SK-N-MC (cell line): Measurements from ENCODE around the gene CCDC60.

Experiments
- DNase-seq: peaks from one replicate; pipeline ENCODE4 v3.0.0-alpha.2; 2011; ENCODE audit warnings: low read depth, low spot score
- H3K27ac ChIP-seq: fragments of 200-600 bp; sonication (generic); 2 replicates; pipeline ENCODE4 v1.5.1; 2016; ENCODE audit warnings: mixed run types
- H3K36me3 ChIP-seq: fragments of 200-600 bp; sonication (generic); 2 replicates; pipeline ENCODE4 v1.6.1; 2017; ENCODE audit warnings: antibody characterized with exemption, low read length, mixed read lengths; ENCODE audit not compliant: insufficient read depth
- H3K4me3 ChIP-seq: fragments of 200-600 bp; sonication (generic); 2 replicates; pipeline ENCODE4 v1.5.1; 2016
- H3K9ac ChIP-seq: fragments of 200-600 bp; sonication (generic); 2 replicates; pipeline ENCODE4 v1.8.0; 2017; ENCODE audit warnings: mixed run types, mixed read lengths; ENCODE audit not compliant: insufficient read length
- H3K9me3 ChIP-seq: fragments of 200-600 bp; sonication (generic); 2 replicates; pipeline ENCODE4 v1.6.1; 2017; ENCODE audit warnings: low read depth, mild to moderate bottlenecking, antibody characterized with exemption, low read length, moderate library complexity, mixed read lengths
- EZH2 ChIP-seq: fragments of 200-600 bp; sonication (generic); IDR thresholded peaks from one replicate; pipeline ENCODE4 v1.6.1; 2017; ENCODE audit warnings: antibody characterized with exemption
- FOXP2 ChIP-seq: optimal IDR thresholded peaks from 2 replicates; pipeline ENCODE3; 2011; ENCODE audit warnings: mild to moderate bottlenecking, moderate library complexity; ENCODE audit not compliant: insufficient read depth; ENCODE audit errors: extremely low read length, control extremely low read depth
- POLR2AphosphoS5 ChIP-seq: IDR thresholded peaks from 2 replicates; pipeline ENCODE4 v1.6.1; 2012; ENCODE audit warnings: mild to moderate bottlenecking, low read depth, low read length, borderline replicate concordance

The CCDC60 gene

GRCh38 chr12:119432949-119433348, 98.4 kb downstream of the CCDC60 start:
- Histone ChIP-seq H3K27ac (no peak overlapping the region), H3K4me3 (no peak overlapping the region), H3K9ac (no peak overlapping the region), H3K9me3 (no peaks in the 10 kb centered on the region), H3K36me3 (no peaks in the 10 kb centered on the region)
- TF ChIP-seq EZH2 (no peak), FOXP2 (no peak), POLR2AphosphoS5 (no peak)
- no peak for DNase-seq

DNA sequence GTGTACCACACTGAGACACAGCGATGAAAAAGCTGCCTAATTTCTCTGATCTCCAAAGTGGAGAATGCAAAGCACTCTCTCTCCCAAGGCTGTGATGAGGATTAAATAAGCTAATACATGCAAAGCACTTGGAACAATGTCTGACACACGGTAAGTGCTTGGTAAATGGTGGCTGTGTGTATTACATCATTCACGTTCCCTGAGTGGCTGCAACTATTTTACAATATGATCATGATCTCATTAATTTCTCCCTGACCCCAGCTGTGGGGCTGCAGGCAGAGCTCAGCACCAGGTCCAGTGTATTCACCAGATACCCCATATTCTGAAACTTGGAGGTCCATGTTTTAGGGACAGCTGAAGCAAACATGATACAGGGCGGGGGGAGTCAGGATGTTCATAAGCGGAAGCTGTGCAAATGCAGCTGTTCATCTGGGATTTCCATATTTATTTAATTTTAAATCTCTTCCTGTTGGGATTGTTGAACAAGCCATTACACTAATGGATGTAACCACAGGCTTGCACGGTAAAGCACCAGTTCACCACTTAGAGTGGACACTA, 106.4 kb downstream of the CCDC60 start:
- no peak overlapping the region for H3K9ac ChIP-seq
- TF ChIP-seq EZH2 (no peak), FOXP2 (no peak), POLR2AphosphoS5 (no peak)

GRCh38 chr12:119444462-119445044, 110.0 kb downstream of the CCDC60 start:
- H3K9me3 ChIP-seq = no peaks in the 10 kb centered on the region
- H3K36me3 ChIP-seq = no peaks in the 10 kb centered on the region
- H3K4me3 ChIP-seq = no peak overlapping the region
- no peak overlapping the region for H3K9ac ChIP-seq
- TF ChIP-seq EZH2 (no peak), POLR2AphosphoS5 (no peak), FOXP2 (no peak)
- no peak overlapping the region for H3K27ac ChIP-seq
- peak; percentile 39 for DNase-seq

More for the DNA sequence above, 106.4 kb downstream of the CCDC60 start:
- Histone ChIP-seq H3K4me3 (no peak overlapping the region), H3K9me3 (no peaks in the 10 kb centered on the region), H3K36me3 (no peaks in the 10 kb centered on the region), H3K27ac (no peak overlapping the region)
- no peak for DNase-seq

DNA sequence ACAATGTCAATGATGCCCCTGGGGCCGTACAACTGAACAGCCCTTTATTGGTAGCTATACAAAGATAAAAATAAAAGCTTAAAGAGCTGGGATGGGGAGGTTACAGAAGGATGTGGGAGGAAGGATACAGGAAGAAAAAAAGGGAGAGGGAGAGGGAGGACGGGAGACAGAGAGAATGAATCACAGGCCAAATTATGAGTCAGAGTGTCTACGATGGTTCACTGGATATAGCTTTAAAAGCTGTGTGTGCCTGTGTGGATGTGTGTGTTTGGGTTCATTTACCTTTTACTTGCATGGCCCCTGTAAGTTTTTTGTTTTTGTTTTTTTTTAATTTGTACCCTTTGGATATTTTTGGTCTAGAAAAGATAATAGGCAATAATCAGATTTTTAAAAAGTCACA, 111.9 kb downstream of the CCDC60 start:
- no peak for TF ChIP-seq POLR2AphosphoS5
- no peak for TF ChIP-seq FOXP2
- no peak for TF ChIP-seq EZH2
- Histone ChIP-seq H3K4me3 (no peak overlapping the region), H3K27ac (no peak overlapping the region), H3K9me3 (no peaks in the 10 kb centered on the region), H3K9ac (no peak overlapping the region), H3K36me3 (no peaks in the 10 kb centered on the region)
- DNase-seq = no peak

DNA sequence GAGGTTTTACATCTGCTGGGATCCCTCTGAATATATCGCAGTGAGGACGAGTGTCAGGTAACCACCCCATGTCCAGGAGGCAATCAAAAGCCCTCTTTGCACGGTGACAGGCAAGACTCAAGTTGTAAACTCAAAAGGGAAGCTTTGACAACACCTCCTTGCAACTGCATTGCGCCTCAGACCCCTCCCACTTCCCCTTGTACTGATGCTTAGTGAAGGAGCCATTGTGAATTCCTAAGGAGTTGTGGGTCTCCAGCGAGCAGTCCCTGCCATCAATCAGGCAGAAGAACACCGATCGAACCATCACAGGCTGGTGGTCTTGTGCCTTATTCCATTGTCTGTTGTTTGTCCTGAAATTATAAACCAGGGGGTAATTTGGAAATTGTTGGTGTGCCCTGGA, 112.6 kb downstream of the CCDC60 start:
- Histone ChIP-seq H3K27ac (no peak overlapping the region), H3K9ac (no peak overlapping the region), H3K4me3 (no peak overlapping the region), H3K9me3 (no peaks in the 10 kb centered on the region), H3K36me3 (no peaks in the 10 kb centered on the region)
- TF ChIP-seq POLR2AphosphoS5 = no peak
- no peak for TF ChIP-seq EZH2
- TF ChIP-seq FOXP2 = no peak
- DNase-seq = no peak

GRCh38 chr12:119447618-119448017, 113.1 kb downstream of the CCDC60 start:
- DNase-seq = no peak
- H3K36me3 ChIP-seq = no peaks in the 10 kb centered on the region
- H3K9ac ChIP-seq = no peak overlapping the region
- H3K4me3 ChIP-seq = no peak overlapping the region
- no peak for TF ChIP-seq EZH2
- TF ChIP-seq FOXP2 = no peak
- no peak for TF ChIP-seq POLR2AphosphoS5
- H3K27ac ChIP-seq = no peak overlapping the region
- H3K9me3 ChIP-seq = no peaks in the 10 kb centered on the region

DNA sequence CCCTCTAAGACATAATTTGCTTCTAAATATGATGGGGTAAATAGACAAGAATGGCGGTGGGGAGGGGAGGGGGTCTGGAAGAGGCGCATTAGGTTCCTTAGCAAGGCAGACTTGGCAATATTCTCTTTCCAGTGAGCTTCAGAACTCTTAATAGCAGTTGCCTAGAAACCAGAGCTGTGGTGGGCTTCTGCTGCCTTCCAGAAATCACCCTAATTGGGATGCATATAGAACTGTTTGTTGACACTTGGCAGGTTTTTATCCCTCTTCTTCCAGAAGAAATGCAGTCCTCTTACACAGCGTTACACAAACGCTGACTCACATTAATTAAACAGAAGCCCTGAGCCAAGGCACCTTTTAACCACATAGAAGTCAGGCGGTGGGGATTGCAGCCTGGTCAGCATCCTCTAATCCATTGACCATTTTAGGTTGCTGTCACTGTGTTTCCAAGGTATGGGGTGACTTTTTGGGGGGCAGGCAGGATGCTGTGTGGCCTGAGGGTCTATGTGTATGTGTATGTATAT, 114.1 kb downstream of the CCDC60 start:
- no peak overlapping the region for H3K27ac ChIP-seq
- TF ChIP-seq EZH2 = no peak
- TF ChIP-seq POLR2AphosphoS5 = no peak
- TF ChIP-seq FOXP2 = no peak
- no peak for DNase-seq
- H3K9me3 ChIP-seq = no peaks in the 10 kb centered on the region
- H3K9ac ChIP-seq = no peak overlapping the region
- no peak overlapping the region for H3K4me3 ChIP-seq
- no peaks in the 10 kb centered on the region for H3K36me3 ChIP-seq

GRCh38 chr12:119450771-119451170, 116.2 kb downstream of the CCDC60 start:
- no peak for DNase-seq
- no peak overlapping the region for H3K4me3 ChIP-seq
- no peak for TF ChIP-seq POLR2AphosphoS5
- TF ChIP-seq EZH2 = no peak
- TF ChIP-seq FOXP2 = no peak
- H3K27ac ChIP-seq = no peak overlapping the region
- no peaks in the 10 kb centered on the region for H3K36me3 ChIP-seq
- H3K9me3 ChIP-seq = no peaks in the 10 kb centered on the region
- H3K9ac ChIP-seq = no peak overlapping the region

DNA sequence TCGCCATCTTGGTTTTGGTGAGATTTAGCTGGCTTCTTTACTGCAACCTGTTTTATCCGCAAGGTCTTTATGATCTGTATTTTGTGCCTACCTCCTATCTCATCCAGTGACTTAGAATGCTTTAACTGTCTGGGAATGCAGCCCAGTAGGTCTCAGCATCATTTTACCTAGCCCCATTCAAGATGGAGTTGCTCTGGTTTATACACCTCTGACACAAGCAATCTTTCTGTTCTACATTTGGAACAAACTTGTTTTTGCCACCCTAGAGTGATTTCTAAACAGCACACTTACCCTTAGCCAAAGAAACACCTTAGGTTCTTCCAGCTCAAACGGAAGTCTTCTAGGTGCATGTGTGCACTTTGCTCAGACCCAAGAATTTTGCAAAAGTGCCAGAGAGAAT, 122.3 kb downstream of the CCDC60 start:
- Histone ChIP-seq H3K4me3 (no peak overlapping the region), H3K27ac (no peak overlapping the region), H3K9ac (no peak overlapping the region), H3K36me3 (no peaks in the 10 kb centered on the region), H3K9me3 (no peaks in the 10 kb centered on the region)
- TF ChIP-seq FOXP2 (no peak), POLR2AphosphoS5 (no peak), EZH2 (no peak)
- no peak for DNase-seq
